HEK293T (cell line): ENCODE results near the gene TMEM121B.
A peak's percentile ranks its signal among the peaks of the same experiment; 100 is the strongest.

Experiments used
- CTCF ChIA-PET: fragments of 350-600 bp; formaldehyde crosslinking; extraction: SDS; loops from one replicate; lab custom pipeline; 2021; ENCODE audit warnings: antibody characterized with exemption, inconsistent platforms; lab: Yijun Ruan, JAX
- POLR2A ChIA-PET: fragments of 350-600 bp; formaldehyde crosslinking; extraction: SDS; loops from one replicate; lab custom pipeline; 2020; ENCODE audit warnings: antibody characterized with exemption, inconsistent platforms; lab: Yijun Ruan, JAX
- DNase-seq: peaks from one replicate; pipeline ENCODE4 v3.0.0; 2012; ENCODE audit warnings: mixed read lengths; ENCODE audit errors: extremely low spot score
- ARNT ChIP-seq: fragments of 450-650 bp; IDR thresholded peaks from 2 replicates; pipeline ENCODE4 v1.6.1; 2017; ENCODE audit warnings: mild to moderate bottlenecking
- BHLHE40 ChIP-seq: fragments of 450-650 bp; IDR thresholded peaks from 2 replicates; pipeline ENCODE4 v1.6.1; 2016; ENCODE audit warnings: mild to moderate bottlenecking, moderate library complexity, borderline replicate concordance
- CTBP1 ChIP-seq: fragments of 450-650 bp; IDR thresholded peaks from 2 replicates; pipeline ENCODE4 v1.6.1; 2016; ENCODE audit warnings: borderline replicate concordance
- ELF4 ChIP-seq: fragments of 450-650 bp; IDR thresholded peaks from 2 replicates; pipeline ENCODE4 v1.6.1; 2017; ENCODE audit warnings: antibody characterized with exemption
- FOXA1 ChIP-seq: fragments of 450-650 bp; IDR thresholded peaks from 2 replicates; pipeline ENCODE4 v1.6.1; 2016; ENCODE audit warnings: mild to moderate bottlenecking
- FOXK2 ChIP-seq: fragments of 450-650 bp; IDR thresholded peaks from 2 replicates; pipeline ENCODE4 v1.6.1; 2016; ENCODE audit warnings: mild to moderate bottlenecking
- FOXM1 ChIP-seq: fragments of 450-650 bp; IDR thresholded peaks from 2 replicates; pipeline ENCODE4 v1.6.1; 2017; ENCODE audit warnings: mild to moderate bottlenecking, borderline replicate concordance
- HDGF ChIP-seq: fragments of 450-650 bp; IDR thresholded peaks from 2 replicates; pipeline ENCODE4 v1.6.1; 2017; ENCODE audit warnings: antibody characterized with exemption, borderline replicate concordance
- L3MBTL2 ChIP-seq: fragments of 450-650 bp; conservative IDR thresholded peaks from 2 replicates; pipeline ENCODE4 v1.6.1; 2016; ENCODE audit warnings: mild to moderate bottlenecking
- LEF1 ChIP-seq: fragments of 450-650 bp; IDR thresholded peaks from 2 replicates; pipeline ENCODE4 v1.6.1; 2017; ENCODE audit warnings: mild to moderate bottlenecking, borderline replicate concordance
- NFRKB ChIP-seq: fragments of 450-650 bp; IDR thresholded peaks from 2 replicates; pipeline ENCODE4 v1.6.1; 2016; ENCODE audit warnings: mild to moderate bottlenecking, moderate library complexity
- PKNOX1 ChIP-seq: fragments of 450-650 bp; IDR thresholded peaks from 2 replicates; pipeline ENCODE4 v1.6.1; 2016
- SP1 ChIP-seq: fragments of 450-650 bp; IDR thresholded peaks from 2 replicates; pipeline ENCODE4 v1.6.1; 2017
- SUZ12 ChIP-seq: fragments of 450-650 bp; IDR thresholded peaks from 2 replicates; pipeline ENCODE4 v1.6.1; 2016; ENCODE audit warnings: mild to moderate bottlenecking
- TARDBP ChIP-seq: fragments of 450-650 bp; IDR thresholded peaks from 2 replicates; pipeline ENCODE4 v1.6.1; 2016
- ZNF384 ChIP-seq: fragments of 450-650 bp; IDR thresholded peaks from 2 replicates; pipeline ENCODE4 v1.6.1; 2016

The TMEM121B gene

GRCh38 chr22:17159504-17159951 is 38.4 kb upstream of the TMEM121B start:
- DNase-seq: peak; percentile 42
- TF ChIP-seq ZNF384 (no peak), ELF4 (no peak), SP1 (no peak), L3MBTL2 (peak; percentile 83), BHLHE40 (no peak), FOXK2 (no peak), HDGF (no peak)
- POLR2A ChIA-PET: interaction anchor here (0.8 to 5.3 kb wide), 4 partner anchors 8 to 15 kb away, joined by 3 to 39 read pairs (median 3); no protein-coding TSS in a partner anchor
- CTCF ChIA-PET: interaction anchor here (1.1 to 5.8 kb wide), 2 partner anchors 9 to 12 kb away, joined by 3 to 38 read pairs; no protein-coding TSS in a partner anchor

GRCh38 chr22:17158568-17159503 is 37.7 kb upstream of the TMEM121B start, which contains the start of gene HDHD5:
TSS of gene HDHD5 (minus strand) at chr22:17159277. CDS start at chr22:17159251, 26 bp downstream.
- peak; percentile 92 for DNase-seq
- TF ChIP-seq PKNOX1 (no peak), L3MBTL2 (peak; percentile 93), LEF1 (peak; percentile 57; the same call in 1 of the 2 replicates), FOXM1 (peak; percentile 81; the same call in 1 of the 2 replicates)
- ChIA-PET POLR2A (interaction anchor here (0.8 to 5.3 kb wide), 6 partner anchors 9 to 480 kb away, joined by 3 to 39 read pairs (median 3); partner anchors contain the start of gene BCL2L13), CTCF (interaction anchor here (1.1 to 5.8 kb wide), 2 partner anchors 10 to 13 kb away, joined by 3 to 38 read pairs; no protein-coding TSS in a partner anchor)

GRCh38 chr22:17158176-17158567 is 37.0 kb upstream of the TMEM121B start:
- TF ChIP-seq ARNT: no peak
- no peak for TF ChIP-seq FOXK2
- no peak for TF ChIP-seq TARDBP
- ChIA-PET CTCF (interaction anchor here (0.5 to 5.8 kb wide), 2 partner anchors 14 to 344 kb away, joined by 6 to 38 read pairs; no protein-coding TSS in a partner anchor), POLR2A (interaction anchor here (1.0 to 5.3 kb wide), 5 partner anchors 10 to 481 kb away, joined by 3 to 39 read pairs (median 3); partner anchors contain the start of gene BCL2L13)
- DNase-seq: no peak

- ChIA-PET POLR2A (interaction anchor here (1.2 to 5.3 kb wide), 4 partner anchors 10 to 481 kb away, joined by 3 to 39 read pairs (median 3); partner anchors contain the start of gene BCL2L13), CTCF (interaction anchor here (0.5 to 5.8 kb wide), 2 partner anchors 14 to 344 kb away, joined by 6 to 38 read pairs; no protein-coding TSS in a partner anchor)
- no peak for TF ChIP-seq BHLHE40
- no peak for TF ChIP-seq NFRKB
- no peak for TF ChIP-seq TARDBP
- TF ChIP-seq ELF4: no peak
- no peak for TF ChIP-seq PKNOX1
- no peak for TF ChIP-seq ARNT
- no peak for TF ChIP-seq FOXM1
- TF ChIP-seq SUZ12: no peak
- no peak for TF ChIP-seq CTBP1
- TF ChIP-seq ZNF384: no peak
- no peak for TF ChIP-seq L3MBTL2
- no peak for TF ChIP-seq SP1
- no peak for TF ChIP-seq LEF1
- no peak for TF ChIP-seq FOXK2
- no peak for TF ChIP-seq FOXA1
- TF ChIP-seq HDGF: no peak
- no peak for DNase-seq
Measured at GRCh38 chr22:17157714-17158113, 36.6 kb upstream of the TMEM121B start.

- no peak for DNase-seq
- TF ChIP-seq SP1 (no peak), L3MBTL2 (no peak), ZNF384 (no peak), SUZ12 (no peak), TARDBP (no peak), HDGF (no peak), PKNOX1 (no peak), CTBP1 (no peak), ELF4 (no peak), LEF1 (no peak), FOXA1 (no peak), FOXK2 (no peak), NFRKB (no peak), ARNT (no peak), FOXM1 (no peak), BHLHE40 (no peak)
- ChIA-PET CTCF (no interaction called here), POLR2A (no interaction called here)
Measured at GRCh38 chr22:17155941-17156340, 34.8 kb upstream of the TMEM121B start.

GRCh38 chr22:17152971-17153370 is 31.8 kb upstream of the TMEM121B start:
- TF ChIP-seq LEF1 (no peak), ELF4 (no peak), SUZ12 (no peak), NFRKB (no peak), ARNT (no peak), ZNF384 (no peak), SP1 (no peak), PKNOX1 (no peak), HDGF (no peak), FOXK2 (no peak), L3MBTL2 (no peak), BHLHE40 (no peak), FOXM1 (no peak), FOXA1 (no peak), CTBP1 (no peak)
- DNase-seq: no peak
- POLR2A ChIA-PET: no interaction called here
- CTCF ChIA-PET: interaction anchor here (1.2 kb wide), 1 partner anchor 19 kb away, joined by 4 read pairs; no protein-coding TSS in a partner anchor
